Hepatocyte (in vitro differentiated cells): Measurements from ENCODE around the gene VPS26C.

Source experiments
- CTCF ChIP-seq: fragments of 200-600 bp; sonication (generic); IDR thresholded peaks from 2 replicates; pipeline ENCODE4 v1.5.1; 2016; ENCODE audit warnings: antibody characterized with exemption, mild to moderate bottlenecking; ENCODE audit not compliant: poor library complexity
- EZH2 ChIP-seq: fragments of 200-600 bp; sonication (generic); IDR thresholded peaks from 2 replicates; pipeline ENCODE4 v1.6.1; 2016; ENCODE audit warnings: antibody characterized with exemption, mild to moderate bottlenecking, borderline replicate concordance
- EZH2phosphoT487 ChIP-seq: fragments of 200-600 bp; sonication (generic); IDR thresholded peaks from one replicate; pipeline ENCODE4 v1.6.1; 2018; ENCODE audit warnings: antibody characterized with exemption, mild to moderate bottlenecking, low read depth, moderate library complexity; ENCODE audit not compliant: unreplicated experiment, severe bottlenecking

GRCh38 chr21:37232274-37233018 lies 34.7 kb downstream of the VPS26C start:
- TF ChIP-seq CTCF: no peak
- TF ChIP-seq EZH2: no peak
- TF ChIP-seq EZH2phosphoT487: no peak
